22Rv1 (cell line): Measurements from ENCODE around the gene PPFIA1.

Source experiments
- CTCF ChIP-seq: fragments of 450-650 bp; IDR thresholded peaks from 2 replicates; pipeline ENCODE4 v1.5.1; 2017; ENCODE audit warnings: mild to moderate bottlenecking
- ZFX ChIP-seq: fragments of 450-650 bp; IDR thresholded peaks from 2 replicates; pipeline ENCODE4 v1.6.1; 2017; ENCODE audit warnings: antibody characterized with exemption, borderline replicate concordance

GRCh38 chr11:70226967-70227366 lies 43.5 kb upstream of the PPFIA1 start:
- TF ChIP-seq CTCF (peak; percentile 60), ZFX (no peak)
